Esophagus squamous epithelium (tissue), 5 donors: ENCODE measurements around the gene CHCHD3. TPM values are rescaled to one million over a fixed set of nuclear protein-coding genes. Genes with fewer than 3 reads are reported as not detected.

ENCODE experiments used
- DNase-seq: peaks from one replicate; lab custom pipeline; 2025; lab: John Stamatoyannopoulos, UW
- H3K27ac ChIP-seq, 4 donors: fragments of 200-600 bp; sonication (generic); one replicate each; pipeline ENCODE4 v1.5.1; 2016 to 2019; ENCODE audit warnings: mild to moderate bottlenecking in 1 of 4
- H3K27me3 ChIP-seq, 4 donors: fragments of 200-600 bp; sonication (generic); 1 replicate in 3 of 4; 2 replicates in 1 of 4; pipeline versions ENCODE4 v1.5.1 to v1.6.0; 2017 to 2021; ENCODE audit warnings: antibody characterized with exemption in 1 of 4
- H3K36me3 ChIP-seq, 3 donors: fragments of 200-600 bp; sonication (generic); one replicate each; pipeline ENCODE4 v1.5.1; 2016 to 2019
- H3K4me1 ChIP-seq, 3 donors: fragments of 200-600 bp; sonication (generic); one replicate each; pipeline ENCODE4 v1.5.1; 2017 to 2019
- H3K4me3 ChIP-seq, 4 donors: fragments of 200-600 bp; sonication (generic); 1 replicate in 3 of 4; 2 replicates in 1 of 4; pipeline ENCODE4 v1.5.1; 2016 to 2019; ENCODE audit warnings: mild to moderate bottlenecking in 2 of 4, moderate library complexity in 1 of 4
- H3K9me3 ChIP-seq, 3 donors: fragments of 200-600 bp; sonication (generic); one replicate each; pipeline ENCODE4 v1.5.1; 2016 to 2019
- CTCF ChIP-seq, 6 experiments: fragments of 450-650 bp in 4 of 6; fragments of 200-600 bp in 2 of 6; sonication (generic) in 2 of 6; IDR thresholded peaks; one replicate each; pipeline ENCODE4 v1.5.1; 2016 to 2019; ENCODE audit warnings: antibody characterized with exemption in 6 of 6, mild to moderate bottlenecking in 4 of 6, moderate library complexity in 4 of 6
- POLR2A ChIP-seq, 4 donors: fragments of 450-650 bp; IDR thresholded peaks; one replicate each; pipeline ENCODE4 v1.6.1; 2017; ENCODE audit warnings: antibody characterized with exemption in 4 of 4, mild to moderate bottlenecking in 4 of 4, moderate library complexity in 3 of 4
- whole genome bisulfite sequencing, 2 donors: methylation state at CpG; one replicate each; pipeline ENCODE4 v1.1.5; 2018; 5-methylcytosine and 5-hydroxymethylcytosine counted together
- intact Hi-C: fragments of 100-400 bp; cut with DNase I; formaldehyde crosslinking; loops from one replicate; pipeline ENCODE4 v1.15.0; 2022
- total RNA-seq, 4 donors: library from RNA; depleted of rRNA; stranded (reverse); fragments of >200 nt; gene quantifications; one replicate each; pipeline ENCODE4 v1.1.0, GENCODE V29; 2016
- donor health status: DM: yes; HTN: yes; CAD: no.

Gene CHCHD3
- total RNA-seq, 4 donors from 2014 or later, result 36.8 to 55.0 (median 40.9) TPM

DNA sequence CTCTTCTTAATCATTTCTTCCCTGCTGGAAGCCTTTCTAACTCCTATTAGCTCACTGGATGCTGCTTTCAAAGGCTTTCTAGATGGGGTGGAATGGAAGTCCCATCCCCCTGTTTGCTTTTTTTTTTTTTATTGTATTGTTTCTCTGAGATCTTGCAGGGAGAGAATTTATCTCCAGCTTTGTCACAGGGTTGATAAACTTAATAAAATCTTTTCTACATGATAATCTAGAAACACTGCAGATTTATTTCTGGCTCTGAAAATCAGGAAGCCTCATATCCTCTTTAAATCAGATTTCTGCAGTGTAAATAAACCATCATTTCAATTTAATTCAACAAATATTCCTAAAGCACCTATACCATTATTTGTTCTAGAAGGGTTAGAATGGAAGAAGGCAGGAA is 37.2 kb upstream of the CHCHD3 start:
- Histone ChIP-seq H3K9me3 (no peaks in the 10 kb centered on the region), H3K27me3 (peaks cover 0 to 20% (median 0%) of the 10 kb centered on the region in 4 donors), H3K36me3 (no peaks in the 10 kb centered on the region), H3K4me1 (peaks cover 0 to 10% (median 0%) of the 10 kb centered on the region in 3 donors), H3K4me3 (no peak overlapping the region), H3K27ac (no peak overlapping the region)
- DNase-seq, result no peak
- intact Hi-C loops, result no loop called here
- TF ChIP-seq POLR2A (IDR thresholded peaks at IDR 0.05), result no peak
- no peak for TF ChIP-seq CTCF (IDR thresholded peaks at IDR 0.05)

- Histone ChIP-seq H3K4me1 (peaks cover 0 to 10% (median 0%) of the 10 kb centered on the region in 3 donors), H3K36me3 (no peaks in the 10 kb centered on the region), H3K27ac (no peak overlapping the region), H3K9me3 (no peaks in the 10 kb centered on the region), H3K4me3 (no peak overlapping the region), H3K27me3 (peaks cover 0 to 20% (median 0%) of the 10 kb centered on the region in 4 donors)
- no peak for DNase-seq
- TF ChIP-seq POLR2A (IDR thresholded peaks at IDR 0.05), result no peak
- no peak for TF ChIP-seq CTCF (IDR thresholded peaks at IDR 0.05)
- intact Hi-C loops, result no loop called here
- 59 to 63% methylated on average over 4 of the region's 5 CpGs for WGBS, 2 donors
Measured at GRCh38 chr7:133118261-133118660, 36.4 kb upstream of the CHCHD3 start.

DNA sequence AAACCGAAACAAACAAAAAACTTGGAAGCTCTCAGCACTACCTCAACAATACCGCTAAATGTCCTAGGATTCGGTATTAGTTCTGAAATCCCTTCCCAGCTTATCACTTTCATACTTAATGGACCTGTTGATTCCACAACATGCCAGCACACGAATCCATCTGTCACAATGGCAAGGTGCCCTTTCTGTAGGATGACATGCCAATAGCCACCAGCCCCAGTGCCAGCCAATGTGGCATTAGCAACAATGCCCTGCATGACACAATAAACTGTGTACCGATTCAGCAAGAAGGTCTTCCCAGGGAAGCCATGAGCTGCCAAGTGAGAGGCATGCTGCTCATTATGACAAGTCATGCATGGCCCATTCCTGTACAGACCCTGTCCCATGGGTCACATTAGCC is 35.6 kb upstream of the CHCHD3 start:
- no peak overlapping the region for H3K4me3 ChIP-seq
- H3K9me3 ChIP-seq, result no peaks in the 10 kb centered on the region
- H3K4me1 ChIP-seq, result peaks cover 0 to 10% (median 0%) of the 10 kb centered on the region in 3 donors
- H3K27me3 ChIP-seq, result peaks cover 0 to 20% (median 0%) of the 10 kb centered on the region in 4 donors
- TF ChIP-seq POLR2A (IDR thresholded peaks at IDR 0.05), result no peak
- no peak for TF ChIP-seq CTCF (IDR thresholded peaks at IDR 0.05)
- intact Hi-C loops, result no loop called here
- no peaks in the 10 kb centered on the region for H3K36me3 ChIP-seq
- 47 to 61% methylated on average over 4 of the region's 5 CpGs for WGBS, 2 donors
- no peak for DNase-seq
- H3K27ac ChIP-seq, result no peak overlapping the region

DNA sequence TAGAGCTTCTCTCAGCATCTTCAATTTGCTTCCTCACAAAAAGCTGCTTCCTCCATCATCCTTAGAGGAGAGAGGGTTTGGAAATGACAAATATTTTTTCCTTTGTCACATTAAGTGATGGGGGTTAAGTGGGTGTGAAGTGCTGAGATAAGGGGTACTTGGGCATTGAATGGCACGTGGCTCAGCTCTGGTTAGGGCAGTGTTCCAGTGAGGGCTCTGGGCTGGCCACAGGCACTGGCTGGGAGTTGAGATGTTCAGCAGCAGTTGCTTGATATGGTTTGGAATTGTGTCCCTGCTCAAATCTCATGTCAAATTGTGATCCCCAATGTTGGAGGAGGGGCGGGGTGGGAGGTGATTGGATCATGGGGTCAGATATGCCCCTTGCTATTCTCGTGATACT is 33.7 kb upstream of the CHCHD3 start:
- TF ChIP-seq CTCF (IDR thresholded peaks at IDR 0.05) (no peak), POLR2A (IDR thresholded peaks at IDR 0.05) (no peak)
- no peaks in the 10 kb centered on the region for H3K36me3 ChIP-seq
- no peaks in the 10 kb centered on the region for H3K9me3 ChIP-seq
- intact Hi-C loops, result no loop called here
- no peak overlapping the region for H3K4me3 ChIP-seq
- no peak for DNase-seq
- WGBS, 2 donors, result 28 to 56% methylated on average over 2 of the region's 3 CpGs
- peaks cover 0 to 10% (median 0%) of the 10 kb centered on the region in 3 donors for H3K4me1 ChIP-seq
- no peak overlapping the region for H3K27ac ChIP-seq
- H3K27me3 ChIP-seq, result peaks cover 0 to 23% (median 0%) of the 10 kb centered on the region in 4 donors

- Histone ChIP-seq H3K27me3 (peaks cover 0 to 23% (median 0%) of the 10 kb centered on the region in 4 donors), H3K4me3 (no peak overlapping the region), H3K36me3 (no peaks in the 10 kb centered on the region), H3K4me1 (peaks cover 0 to 10% (median 0%) of the 10 kb centered on the region in 3 donors), H3K9me3 (no peaks in the 10 kb centered on the region), H3K27ac (no peak overlapping the region)
- 29 to 58% methylated on average over 1 of the region's 1 CpG for WGBS, 2 donors
- TF ChIP-seq CTCF (IDR thresholded peaks at IDR 0.05), result no peak
- intact Hi-C loops, result no loop called here
- DNase-seq, result no peak
Measured at GRCh38 chr7:133114519-133114918, 32.6 kb upstream of the CHCHD3 start.
